ENCODE results near the gene IREB2.

The IREB2 gene

GRCh38 chr15:78440375-78441373, 2.7 kb downstream of the IREB2 start:
- Histone ChIP-seq H3K4me3 (replicated peaks; ENCODE audit: insufficient read depth, low read length) (no peak overlapping the region), H3K27ac (replicated peaks) (no peak overlapping the region), H3K27me3 (ENCODE audit: insufficient read depth, poor library complexity, severe bottlenecking) (no peaks in the 10 kb centered on the region)
- TF ChIP-seq POLR2AphosphoS5 (IDR thresholded peaks at IDR 0.05; ENCODE audit: low read depth): no peak
- DNase-seq (ENCODE audit: low read depth in 1 of 2, low spot score in 1 of 2): no peak

GRCh38 chr15:78444255-78444654, 6.2 kb downstream of the IREB2 start:
- no peak overlapping the region for H3K27ac ChIP-seq (replicated peaks)
- no peak overlapping the region for H3K4me3 ChIP-seq (replicated peaks; ENCODE audit: insufficient read depth, low read length)
- no peak for TF ChIP-seq GABPA (IDR thresholded peaks at IDR 0.05; ENCODE audit: low read depth)
- no peak for TF ChIP-seq POLR2AphosphoS5 (IDR thresholded peaks at IDR 0.05; ENCODE audit: low read depth)
- TF ChIP-seq REST (IDR thresholded peaks at IDR 0.05; ENCODE audit: insufficient replicate concordance, low read depth): no peak
- TF ChIP-seq SPI1 (IDR thresholded peaks at IDR 0.05; ENCODE audit: borderline replicate concordance, low read depth): no peak
- no peak for TF ChIP-seq CTCF (IDR thresholded peaks at IDR 0.05; ENCODE audit: insufficient read depth, low read length)
- DNase-seq (ENCODE audit: low read depth in 1 of 2, low spot score in 1 of 2): no peak
- H3K27me3 ChIP-seq (ENCODE audit: insufficient read depth, poor library complexity, severe bottlenecking): no peaks in the 10 kb centered on the region

GRCh38 chr15:78445875-78446274, 7.9 kb downstream of the IREB2 start:
- DNase-seq (ENCODE audit: low read depth in 1 of 2, low spot score in 1 of 2): no peak
- Histone ChIP-seq H3K4me3 (replicated peaks; ENCODE audit: insufficient read depth, low read length) (no peak overlapping the region), H3K27me3 (ENCODE audit: insufficient read depth, poor library complexity, severe bottlenecking) (no peaks in the 10 kb centered on the region), H3K27ac (replicated peaks) (no peak overlapping the region)
- TF ChIP-seq SPI1 (IDR thresholded peaks at IDR 0.05; ENCODE audit: borderline replicate concordance, low read depth) (no peak), POLR2AphosphoS5 (IDR thresholded peaks at IDR 0.05; ENCODE audit: low read depth) (no peak), GABPA (IDR thresholded peaks at IDR 0.05; ENCODE audit: low read depth) (no peak), REST (IDR thresholded peaks at IDR 0.05; ENCODE audit: insufficient replicate concordance, low read depth) (no peak), CTCF (IDR thresholded peaks at IDR 0.05; ENCODE audit: insufficient read depth, low read length) (no peak)

- Histone ChIP-seq H3K4me3 (replicated peaks; ENCODE audit: insufficient read depth, low read length) (no peak overlapping the region), H3K27ac (replicated peaks) (no peak overlapping the region), H3K27me3 (ENCODE audit: insufficient read depth, poor library complexity, severe bottlenecking) (no peaks in the 10 kb centered on the region)
- DNase-seq (ENCODE audit: low read depth in 1 of 2, low spot score in 1 of 2): no peak
- no peak for TF ChIP-seq REST (IDR thresholded peaks at IDR 0.05; ENCODE audit: insufficient replicate concordance, low read depth)
- TF ChIP-seq POLR2AphosphoS5 (IDR thresholded peaks at IDR 0.05; ENCODE audit: low read depth): no peak
- no peak for TF ChIP-seq CTCF (IDR thresholded peaks at IDR 0.05; ENCODE audit: insufficient read depth, low read length)
- TF ChIP-seq SPI1 (IDR thresholded peaks at IDR 0.05; ENCODE audit: borderline replicate concordance, low read depth): no peak
- TF ChIP-seq GABPA (IDR thresholded peaks at IDR 0.05; ENCODE audit: low read depth): no peak
These were observed 8.5 kb downstream of the IREB2 start for GRCh38 chr15:78446551-78446950.
